Measurements from ENCODE around the gene PCOLCE2. TPM values are rescaled to one million over a fixed set of nuclear protein-coding genes. Genes with fewer than 3 reads are reported as not detected.

The PCOLCE2 gene
- 1.3 and 1.5 TPM in 2 replicates for total RNA-seq

GRCh38 chr3:142888481-142889211 is at the start of gene PCOLCE2:
Gene PCOLCE2 (minus strand): TSS chr3:142889083. CDS start chr3:142888896, 187 bp downstream.

Other genes starting within 250 kb of the PCOLCE2 start
- gene TRPC1, start 165.0 kb downstream of the PCOLCE2 start, total RNA-seq: 5.2 and 8.2 TPM in 2 replicates
- not detected in 2 replicates for gene PAQR9, start 74.6 kb upstream of the PCOLCE2 start, total RNA-seq
- gene U2SURP, start 112.5 kb upstream of the PCOLCE2 start, total RNA-seq: 19.8 and 34.8 TPM in 2 replicates
- 21.7 and 23.2 TPM in 2 replicates for gene CHST2, start 230.7 kb upstream of the PCOLCE2 start, total RNA-seq